ENCODE results near the gene PTPN1.

GRCh38 chr20:50469796-50470195, 40.4 kb upstream of the PTPN1 start:
- TF ChIP-seq CTCF (optimal IDR thresholded peaks at IDR 0.05 in 1 of 3, IDR thresholded peaks at IDR 0.05 in 1 of 3, conservative IDR thresholded peaks at IDR 0.05 in 1 of 3; ENCODE audit: extremely low read depth in 1 of 3, insufficient read depth in 2 of 3, low read length in 3 of 3), result no peak
- TF ChIP-seq EZH2 (IDR thresholded peaks at IDR 0.05; ENCODE audit: low read length), result no peak

Data from keratinocyte (primary cell).